Osteocyte (in vitro differentiated cells): ENCODE data around the gene ZFR. TPM values are rescaled to one million over a fixed set of nuclear protein-coding genes. Genes with fewer than 3 reads are reported as not detected.
A peak's percentile ranks its signal among the peaks of the same experiment; 100 is the strongest.

ENCODE experiments used
- DNase-seq: peaks from one replicate; pipeline ENCODE4 v3.0.0; 2021; ENCODE audit warnings: mixed read lengths; ENCODE audit not compliant: unreplicated experiment; ENCODE audit errors: extremely low spot score
- H3K27ac Mint-ChIP-seq: one replicate; pipeline ENCODE4 v1.8.0; 2021; ENCODE audit warnings: mild to moderate bottlenecking, mixed read lengths; ENCODE audit not compliant: unreplicated experiment
- H3K27me3 Mint-ChIP-seq: one replicate; pipeline ENCODE4 v1.8.0; 2021; ENCODE audit warnings: mixed read lengths; ENCODE audit not compliant: unreplicated experiment
- H3K36me3 Mint-ChIP-seq: one replicate; pipeline ENCODE4 v1.8.0; 2021; ENCODE audit warnings: mixed read lengths; ENCODE audit not compliant: unreplicated experiment
- H3K4me1 Mint-ChIP-seq: one replicate; pipeline ENCODE4 v1.8.0; 2021; ENCODE audit warnings: mixed read lengths; ENCODE audit not compliant: unreplicated experiment
- H3K4me3 Mint-ChIP-seq: one replicate; pipeline ENCODE4 v1.8.0; 2021; ENCODE audit warnings: mild to moderate bottlenecking, moderate library complexity, mixed read lengths; ENCODE audit not compliant: unreplicated experiment
- H3K9me3 Mint-ChIP-seq: one replicate; pipeline ENCODE4 v1.8.0; 2021; ENCODE audit warnings: mixed read lengths; ENCODE audit not compliant: unreplicated experiment
- CTCF ChIP-seq: fragments of 200-600 bp; sonication (generic); IDR thresholded peaks from 2 replicates; pipeline ENCODE4 v1.5.0; 2021; ENCODE audit warnings: antibody characterized with exemption, mild to moderate bottlenecking, moderate library complexity
- long read RNA-seq: library from polyadenylated mRNA; unstranded; transcript quantifications from one replicate; pipeline ENCODE4 v2.0.0, GENCODE V29; 2021
- total RNA-seq: library from RNA; stranded (reverse); gene quantifications from 2 replicates; pipeline ENCODE4 v1.2.1, GENCODE V29; 2021

ZFR gene
- 85.6 and 87.1 TPM in 2 replicates for total RNA-seq
- long read RNA-seq, full-length matches to known transcripts: 34 of 192 reads
- long read RNA-seq, partial matches to known transcripts: 123 of 192 reads
- long read RNA-seq, other reads (novel, unspliced or antisense): 35 of 192 reads

GRCh38 chr5:32444431-32445286 is at the start of gene ZFR:
TSS of gene ZFR (minus strand) at chr5:32444740. CDS start at chr5:32444658, 82 bp downstream.
- Mint-ChIP-seq H3K9me3 (no peaks in the 10 kb centered on the region), H3K27ac (peak within 1 kb of the TSS; percentile 95), H3K4me3 (peak within 1 kb of the TSS; percentile 92), H3K27me3 (no peaks in the 10 kb centered on the region), H3K36me3 (no peaks in the 10 kb centered on the region), H3K4me1 (peaks cover 32% of the 10 kb centered on the region)
- no peak for TF ChIP-seq CTCF
- DNase-seq: peak; percentile 97

DNA sequence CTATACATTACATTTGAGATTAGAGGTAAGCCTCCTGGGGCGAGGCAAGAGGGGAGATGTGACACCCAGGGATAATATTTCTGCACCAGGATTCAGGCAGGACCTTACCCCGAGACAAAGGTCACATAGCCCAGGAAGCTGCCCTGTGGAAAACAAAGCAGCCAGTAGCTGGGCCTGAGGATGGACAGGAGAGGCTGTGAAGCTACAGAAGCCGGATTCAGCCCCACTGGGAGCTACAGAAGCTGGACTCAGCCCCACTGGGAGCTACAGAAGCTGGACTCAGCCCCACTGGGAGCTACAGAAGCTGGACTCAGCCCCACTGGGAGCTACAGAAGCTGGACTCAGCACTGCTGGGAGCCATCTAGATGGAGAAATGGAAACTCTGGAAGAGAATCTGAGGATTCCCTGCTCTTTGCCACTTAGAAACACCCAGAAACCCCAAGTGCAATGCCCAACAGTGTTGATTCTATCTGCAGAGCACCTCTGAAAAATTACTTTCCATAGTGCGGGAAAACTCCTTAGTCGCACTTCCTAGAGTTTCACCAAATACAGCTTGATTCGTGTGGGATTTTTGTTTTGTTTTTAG is 46.5 kb upstream of the ZFR start:
- DNase-seq: no peak
- H3K27ac Mint-ChIP-seq: peak overlapping the region; percentile 72
- TF ChIP-seq CTCF: no peak
- peaks cover 18% of the 10 kb centered on the region for H3K4me1 Mint-ChIP-seq
- H3K4me3 Mint-ChIP-seq: no peak overlapping the region
- H3K27me3 Mint-ChIP-seq: no peaks in the 10 kb centered on the region
- H3K36me3 Mint-ChIP-seq: no peaks in the 10 kb centered on the region
- H3K9me3 Mint-ChIP-seq: no peaks in the 10 kb centered on the region

DNA sequence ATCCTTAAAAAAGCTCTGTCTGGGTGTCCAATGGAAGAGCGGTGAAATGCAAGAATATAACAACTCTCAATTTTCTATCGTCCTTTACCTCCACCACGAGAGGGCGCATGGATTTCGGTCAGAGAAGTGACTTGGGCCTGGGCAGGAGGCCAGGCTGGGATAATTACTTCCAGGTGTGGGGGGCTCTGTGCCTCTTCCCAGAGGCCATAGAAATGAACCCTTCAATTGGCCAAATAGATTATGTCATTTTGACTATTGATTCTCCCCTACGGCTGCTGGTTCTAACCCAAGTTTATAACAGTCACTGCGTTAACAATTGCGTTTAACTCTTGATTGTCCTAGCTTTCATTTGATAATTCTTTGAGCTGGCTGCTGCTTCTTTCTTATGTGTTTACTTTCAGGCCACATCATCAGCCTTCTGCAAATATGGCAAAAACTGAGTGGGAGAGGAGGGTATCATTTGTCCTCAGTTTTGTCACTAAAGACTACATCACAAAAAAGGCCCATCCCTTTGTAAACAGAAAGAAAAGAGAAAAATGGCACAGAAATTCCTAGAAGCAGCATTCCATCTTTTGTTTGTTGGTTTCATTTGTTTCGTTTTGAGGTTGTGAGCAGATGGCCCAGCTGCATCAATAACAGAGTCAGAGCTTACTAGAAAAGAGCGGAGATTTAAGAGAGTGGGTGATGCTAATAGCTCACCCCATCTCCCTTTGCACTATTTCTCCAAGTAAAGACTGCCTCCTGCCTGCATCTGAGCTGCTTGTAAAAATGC is 45.4 kb upstream of the ZFR start:
- Mint-ChIP-seq H3K4me1 (peaks cover 18% of the 10 kb centered on the region), H3K9me3 (no peaks in the 10 kb centered on the region)
- DNase-seq: peak; percentile 93

DNA sequence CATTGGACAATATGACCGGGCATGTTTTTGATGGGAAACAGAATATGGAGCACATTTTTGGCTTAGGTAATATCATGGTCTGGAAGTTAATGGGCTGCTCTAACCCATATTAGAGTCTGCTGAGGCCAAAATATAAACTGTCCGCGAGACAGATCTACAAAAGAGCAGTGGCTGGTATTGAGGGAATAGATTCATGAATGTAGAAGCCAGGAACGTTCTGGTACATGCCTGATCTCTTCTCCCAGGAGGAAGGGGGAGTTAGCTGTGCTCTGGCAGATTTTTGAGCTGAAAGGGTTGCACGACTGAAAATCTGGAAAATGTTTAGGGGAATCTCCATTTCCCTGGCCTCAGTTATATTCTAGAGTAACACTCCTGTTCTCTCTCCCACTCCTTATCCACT is 42.9 kb upstream of the ZFR start:
- DNase-seq: no peak
- no peaks in the 10 kb centered on the region for H3K9me3 Mint-ChIP-seq

More for the DNA sequence above, 45.4 kb upstream of the ZFR start:
- H3K4me3 Mint-ChIP-seq: peak overlapping the region; percentile 23
- H3K27ac Mint-ChIP-seq: peak overlapping the region; percentile 72
- H3K27me3 Mint-ChIP-seq: no peaks in the 10 kb centered on the region
- H3K36me3 Mint-ChIP-seq: no peaks in the 10 kb centered on the region
- peak; percentile 89 for TF ChIP-seq CTCF

More for the DNA sequence above, 42.9 kb upstream of the ZFR start:
- H3K4me1 Mint-ChIP-seq: peaks cover 18% of the 10 kb centered on the region
- H3K27me3 Mint-ChIP-seq: peaks cover 4% of the 10 kb centered on the region
- H3K4me3 Mint-ChIP-seq: no peak overlapping the region
- H3K27ac Mint-ChIP-seq: no peak overlapping the region
- no peak for TF ChIP-seq CTCF
- no peaks in the 10 kb centered on the region for H3K36me3 Mint-ChIP-seq
